PFSK-1 (cell line): ENCODE results near the gene TFEB.

Experiments
- POLR2AphosphoS5 ChIP-seq: IDR thresholded peaks from 2 replicates; pipeline ENCODE4 v1.6.1; 2012; ENCODE audit warnings: low read depth, mild to moderate bottlenecking, control low read depth, low read length, moderate library complexity
- SIN3A ChIP-seq: IDR thresholded peaks from 2 replicates; pipeline ENCODE4 v1.6.1; 2012; ENCODE audit warnings: mild to moderate bottlenecking, low read length, moderate library complexity, borderline replicate concordance; ENCODE audit not compliant: insufficient read depth
- TAF1 ChIP-seq: IDR thresholded peaks from 2 replicates; pipeline ENCODE4 v1.6.1; 2012; ENCODE audit warnings: low read length, control low read depth, borderline replicate concordance; ENCODE audit not compliant: insufficient read depth
- TF ChIP-seq, protein P1 (sequence below), 2 experiments: IDR thresholded peaks; 2 replicates each; pipeline versions ENCODE4 v1.6.1 to v1.8.0; 2011 to 2012; ENCODE audit warnings: low read depth in 2 of 2, low read length in 2 of 2, control low read depth in 1 of 2, inconsistent platforms in 1 of 2, mild to moderate bottlenecking in 1 of 2, moderate library complexity in 1 of 2; ENCODE audit not compliant: insufficient read depth in 1 of 2

DNA sequence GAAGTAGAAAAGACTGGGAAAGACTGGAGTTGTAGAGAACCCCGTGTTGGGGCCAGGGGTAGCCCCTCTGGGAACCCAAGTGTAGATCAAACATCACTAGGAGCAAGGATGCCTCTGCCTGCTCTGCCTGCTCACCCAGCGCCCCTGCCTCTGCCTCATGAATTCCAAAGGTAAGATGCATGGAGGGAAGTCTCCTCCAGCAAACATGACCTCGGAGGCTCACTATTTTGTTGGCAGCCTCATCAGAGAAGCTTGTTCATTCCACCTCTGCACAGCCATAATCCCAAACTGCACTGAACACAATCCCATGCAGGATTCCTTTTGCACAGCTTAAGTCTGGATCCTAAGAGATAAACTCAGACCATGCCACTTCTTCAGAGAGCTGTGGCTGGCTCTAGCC lies 39.4 kb upstream of the TFEB start:
- TF ChIP-seq, protein P1, sequence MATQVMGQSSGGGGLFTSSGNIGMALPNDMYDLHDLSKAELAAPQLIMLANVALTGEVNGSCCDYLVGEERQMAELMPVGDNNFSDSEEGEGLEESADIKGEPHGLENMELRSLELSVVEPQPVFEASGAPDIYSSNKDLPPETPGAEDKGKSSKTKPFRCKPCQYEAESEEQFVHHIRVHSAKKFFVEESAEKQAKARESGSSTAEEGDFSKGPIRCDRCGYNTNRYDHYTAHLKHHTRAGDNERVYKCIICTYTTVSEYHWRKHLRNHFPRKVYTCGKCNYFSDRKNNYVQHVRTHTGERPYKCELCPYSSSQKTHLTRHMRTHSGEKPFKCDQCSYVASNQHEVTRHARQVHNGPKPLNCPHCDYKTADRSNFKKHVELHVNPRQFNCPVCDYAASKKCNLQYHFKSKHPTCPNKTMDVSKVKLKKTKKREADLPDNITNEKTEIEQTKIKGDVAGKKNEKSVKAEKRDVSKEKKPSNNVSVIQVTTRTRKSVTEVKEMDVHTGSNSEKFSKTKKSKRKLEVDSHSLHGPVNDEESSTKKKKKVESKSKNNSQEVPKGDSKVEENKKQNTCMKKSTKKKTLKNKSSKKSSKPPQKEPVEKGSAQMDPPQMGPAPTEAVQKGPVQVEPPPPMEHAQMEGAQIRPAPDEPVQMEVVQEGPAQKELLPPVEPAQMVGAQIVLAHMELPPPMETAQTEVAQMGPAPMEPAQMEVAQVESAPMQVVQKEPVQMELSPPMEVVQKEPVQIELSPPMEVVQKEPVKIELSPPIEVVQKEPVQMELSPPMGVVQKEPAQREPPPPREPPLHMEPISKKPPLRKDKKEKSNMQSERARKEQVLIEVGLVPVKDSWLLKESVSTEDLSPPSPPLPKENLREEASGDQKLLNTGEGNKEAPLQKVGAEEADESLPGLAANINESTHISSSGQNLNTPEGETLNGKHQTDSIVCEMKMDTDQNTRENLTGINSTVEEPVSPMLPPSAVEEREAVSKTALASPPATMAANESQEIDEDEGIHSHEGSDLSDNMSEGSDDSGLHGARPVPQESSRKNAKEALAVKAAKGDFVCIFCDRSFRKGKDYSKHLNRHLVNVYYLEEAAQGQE (IDR thresholded peaks at IDR 0.05; ENCODE audit: insufficient read depth in 1 of 2, low read depth in 2 of 2, low read length in 2 of 2) = no peak
- TF ChIP-seq SIN3A = no peak
- no peak for TF ChIP-seq TAF1
- no peak for TF ChIP-seq POLR2AphosphoS5
